ENCODE measurements around the gene MINAR2.

GRCh38 chr5:129718471-129719090, 29.3 kb upstream of the MINAR2 start:
- TF ChIP-seq POLR2A (IDR thresholded peaks at IDR 0.05) (no peak), CTCF (IDR thresholded peaks at IDR 0.05) (no peak), EP300 (IDR thresholded peaks at IDR 0.05) (no peak)

All from tibial nerve (tissue), 4 donors.